Activated CD4-positive, alpha-beta memory T cell treated with anti-CD3 and anti-CD28 coated beads, Interleukin-2, amount 10 ng/mL, durations not matched to agents 7 days and 5 days (primary cell): Measurements from ENCODE around the gene ERG28. TPM values are rescaled to one million over a fixed set of nuclear protein-coding genes. Genes with fewer than 3 reads are reported as not detected.
"Not testable (repeated sequence)": the region's sequence is repeated elsewhere in the genome, so short reads cannot be mapped to it uniquely, and the experiment has no call there.

Experiments used
- CTCF ChIA-PET: fragments of 350-600 bp; sonication (Branson Sonifier 250); formaldehyde crosslinking; loops from one replicate; lab custom pipeline; 2021; ENCODE audit warnings: antibody characterized with exemption, inconsistent platforms; lab: Charles Lee
- POLR2A ChIA-PET: fragments of 350-600 bp; sonication (Branson Sonifier 250); formaldehyde crosslinking; loops from one replicate; lab custom pipeline; 2021; ENCODE audit warnings: antibody characterized with exemption; lab: Charles Lee
- DNase-seq: peaks from one replicate; pipeline ENCODE4 v3.0.0-alpha.2; 2020
- H3K27ac Mint-ChIP-seq: one replicate; pipeline ENCODE4 v1.8.0; 2021; ENCODE audit warnings: mild to moderate bottlenecking, mixed read lengths
- H3K27me3 Mint-ChIP-seq: one replicate; pipeline ENCODE4 v1.8.0; 2021; ENCODE audit warnings: mixed read lengths
- H3K36me3 Mint-ChIP-seq: one replicate; pipeline ENCODE4 v1.8.0; 2021; ENCODE audit warnings: low read depth, mixed read lengths
- H3K4me1 Mint-ChIP-seq: one replicate; pipeline ENCODE4 v1.8.0; 2021; ENCODE audit warnings: mixed read lengths
- H3K4me3 Mint-ChIP-seq: one replicate; pipeline ENCODE4 v1.8.0; 2021; ENCODE audit warnings: mild to moderate bottlenecking, mixed read lengths
- H3K9me3 Mint-ChIP-seq: one replicate; pipeline ENCODE4 v1.8.0; 2021; ENCODE audit warnings: mixed read lengths
- total RNA-seq, 2 experiments: library from RNA; stranded (reverse); gene quantifications; one replicate each; pipeline ENCODE4 v1.2.3, GENCODE V29; 2021

ERG28 gene, protein sequence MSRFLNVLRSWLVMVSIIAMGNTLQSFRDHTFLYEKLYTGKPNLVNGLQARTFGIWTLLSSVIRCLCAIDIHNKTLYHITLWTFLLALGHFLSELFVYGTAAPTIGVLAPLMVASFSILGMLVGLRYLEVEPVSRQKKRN
- total RNA-seq: 10 to 100 TPM; 26.9 to 29.4 TPM

DNA sequence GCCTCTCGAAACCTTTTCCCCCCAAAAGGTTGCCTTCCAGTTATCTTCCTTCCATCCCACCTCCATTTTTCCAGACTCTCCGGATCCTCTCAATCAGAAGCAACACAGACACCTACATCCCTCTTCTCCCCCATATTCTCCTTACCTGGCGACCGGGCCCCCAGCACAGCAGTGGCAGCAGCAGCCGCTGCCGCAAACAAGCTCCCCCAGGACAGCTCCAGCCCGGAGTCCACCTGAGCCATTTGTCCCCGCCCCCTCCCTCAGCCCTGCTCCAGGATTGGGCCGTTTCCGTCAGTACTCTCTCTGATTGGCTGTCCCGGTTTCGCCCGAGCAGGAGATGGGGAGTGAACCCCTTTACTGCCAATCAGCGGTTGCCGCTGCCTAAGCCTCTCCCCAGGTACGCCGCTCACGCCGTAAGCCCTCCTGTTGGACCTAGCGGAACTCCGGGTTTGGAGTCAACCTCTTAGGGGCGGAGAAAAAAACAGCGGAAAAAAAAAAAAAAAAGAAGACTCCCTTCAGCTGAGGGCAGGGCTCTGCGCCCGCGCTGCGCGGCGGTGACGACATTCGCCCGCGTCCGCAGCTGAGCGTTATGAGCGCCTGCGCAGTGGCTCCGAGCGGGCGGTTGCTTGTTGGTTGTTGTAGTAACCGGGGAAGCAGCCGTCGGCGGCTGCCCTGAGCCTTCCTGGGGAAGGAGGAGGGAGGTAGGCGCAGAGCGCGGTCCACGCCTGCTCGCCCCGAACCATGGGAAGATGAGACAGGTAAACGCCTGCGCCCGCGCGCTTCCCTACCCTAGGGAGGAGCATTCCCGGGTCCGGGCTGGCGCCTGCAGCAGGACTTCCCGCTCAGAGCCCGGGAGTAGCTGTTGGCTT, at the start of gene ERG28, which contains the start of gene TTLL5:
TSS of gene ERG28 (minus strand) at position 247 of the 869 bp plus-strand sequence. CDS start 3,374 bp downstream, outside the sequence.
TSS of gene TTLL5 (plus strand) at position 617 of the 869 bp plus-strand sequence. CDS start 1,904 bp downstream, outside the sequence.
- Mint-ChIP-seq H3K4me1 (peaks cover 36% of the 10 kb centered on the region), H3K27me3 (no peaks in the 10 kb centered on the region), H3K4me3 (peak within 1 kb of the TSS; percentile 95), H3K9me3 (no peaks in the 10 kb centered on the region), H3K27ac (peak within 1 kb of the TSS; percentile 90), H3K36me3 (peaks cover 19% of the 10 kb centered on the region)
- ChIA-PET POLR2A (interaction anchor here (0.6 to 1.9 kb wide), 8 partner anchors 9 to 534 kb away, joined by 3 to 6 read pairs (median 4); partner anchors contain the start of genes FLVCR2 and NEK9), CTCF (interaction anchor here (0.8 to 16.1 kb wide), 8 partner anchors 11 to 322 kb away, joined by 3 to 185 read pairs (median 5); partner anchors contain the start of gene FLVCR2)
- peak; percentile 98 for DNase-seq

DNA sequence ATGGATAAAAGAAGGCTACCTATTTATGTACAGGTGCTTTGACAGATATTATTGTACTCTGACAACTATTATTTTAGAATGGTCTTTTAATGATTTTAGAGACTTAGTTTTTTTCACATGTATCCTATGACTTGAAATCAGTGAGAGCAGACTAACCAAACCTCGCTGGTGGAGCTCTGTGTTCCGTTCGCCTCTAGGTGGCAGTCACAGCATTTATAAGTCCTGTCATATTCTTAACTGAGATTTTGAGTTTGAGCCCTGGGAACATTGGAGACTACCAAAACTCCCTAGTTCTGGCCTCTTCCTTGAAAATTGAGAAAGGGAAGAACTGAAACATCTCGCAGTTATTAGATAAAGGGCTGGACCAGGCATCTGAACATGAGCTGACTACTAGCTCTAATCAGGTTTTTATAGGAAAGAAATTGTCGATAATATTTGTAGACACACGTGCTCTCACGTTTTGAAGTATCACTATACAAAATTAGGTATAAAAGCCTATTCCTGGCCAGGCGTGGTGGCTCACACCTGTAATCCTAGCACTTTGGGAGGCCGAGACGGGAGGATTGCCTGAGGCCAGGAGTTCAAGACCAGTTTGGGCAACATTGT, 48.6 kb upstream of the ERG28 start:
- Mint-ChIP-seq H3K4me3 (no peak overlapping the region), H3K27ac (no peak overlapping the region), H3K9me3 (no peaks in the 10 kb centered on the region), H3K27me3 (no peaks in the 10 kb centered on the region), H3K4me1 (no peaks in the 10 kb centered on the region), H3K36me3 (peaks cover 4% of the 10 kb centered on the region)
- peak; percentile 70 for DNase-seq
- ChIA-PET CTCF (interaction anchor here (0.6 to 6.8 kb wide), 38 partner anchors 9 to 643 kb away, joined by 3 to 182 read pairs (median 4); partner anchors contain the start of genes ERG28, IFT43, TGFB3 and TTLL5), POLR2A (interaction anchor here (0.7 to 1.6 kb wide), 3 partner anchors 270 to 276 kb away, joined by 3 to 10 read pairs (median 3); partner anchors contain the start of genes IFT43 and TGFB3)

DNA sequence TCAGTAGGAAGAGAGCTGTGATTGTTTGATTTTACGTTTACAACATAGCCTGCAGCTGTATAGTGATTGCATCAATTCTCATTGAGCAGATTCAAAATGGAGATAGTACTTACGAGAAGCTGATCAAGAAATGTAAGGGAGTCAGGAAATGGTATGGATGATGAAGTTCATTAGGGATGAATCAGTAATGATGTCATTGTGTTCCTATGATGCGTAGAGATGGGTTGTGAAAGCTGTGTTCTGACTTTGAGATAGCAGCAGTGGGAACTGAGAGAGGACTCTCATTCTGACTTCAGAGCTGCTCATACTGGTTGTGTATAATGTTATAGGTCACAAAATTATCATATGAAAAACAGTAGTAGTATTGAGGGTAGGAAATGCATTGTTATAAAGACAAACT, 44.3 kb upstream of the ERG28 start:
- POLR2A ChIA-PET: no interaction called here
- Mint-ChIP-seq H3K27me3 (no peaks in the 10 kb centered on the region), H3K9me3 (no peaks in the 10 kb centered on the region), H3K36me3 (peaks cover 18% of the 10 kb centered on the region), H3K4me3 (no peak overlapping the region), H3K27ac (no peak overlapping the region), H3K4me1 (no peaks in the 10 kb centered on the region)
- DNase-seq: no peak
- CTCF ChIA-PET: interaction anchor here (2.9 kb wide), 1 partner anchor 278 kb away, joined by 12 read pairs; the partner anchor contains the start of gene TGFB3

DNA sequence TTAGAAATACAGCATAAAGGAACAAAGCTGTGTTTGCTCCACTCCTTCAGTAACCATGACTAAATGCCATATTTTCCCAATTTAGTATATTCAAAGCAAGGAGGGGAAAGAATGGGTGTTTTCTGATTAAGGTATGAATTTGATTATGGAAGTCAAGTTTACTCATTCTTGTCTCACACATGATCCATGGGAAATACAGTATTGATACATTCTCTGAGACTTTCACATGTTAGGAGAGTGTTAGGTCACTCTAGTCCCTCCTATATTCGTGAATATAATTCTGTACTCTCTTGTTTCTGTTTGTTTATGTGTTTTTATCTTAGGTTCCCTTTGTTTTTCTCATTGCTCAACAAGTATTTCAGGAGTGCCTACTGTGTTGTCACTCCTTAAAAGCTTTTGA, 42.8 kb upstream of the ERG28 start:
- no peak for DNase-seq
- CTCF ChIA-PET: interaction anchor here (2.9 kb wide), 1 partner anchor 279 kb away, joined by 12 read pairs; the partner anchor contains the start of gene TGFB3
- POLR2A ChIA-PET: no interaction called here
- H3K9me3 Mint-ChIP-seq: no peaks in the 10 kb centered on the region
- H3K4me3 Mint-ChIP-seq: no peak overlapping the region
- H3K4me1 Mint-ChIP-seq: no peaks in the 10 kb centered on the region
- peaks cover 21% of the 10 kb centered on the region for H3K36me3 Mint-ChIP-seq
- H3K27ac Mint-ChIP-seq: no peak overlapping the region
- H3K27me3 Mint-ChIP-seq: no peaks in the 10 kb centered on the region

DNA sequence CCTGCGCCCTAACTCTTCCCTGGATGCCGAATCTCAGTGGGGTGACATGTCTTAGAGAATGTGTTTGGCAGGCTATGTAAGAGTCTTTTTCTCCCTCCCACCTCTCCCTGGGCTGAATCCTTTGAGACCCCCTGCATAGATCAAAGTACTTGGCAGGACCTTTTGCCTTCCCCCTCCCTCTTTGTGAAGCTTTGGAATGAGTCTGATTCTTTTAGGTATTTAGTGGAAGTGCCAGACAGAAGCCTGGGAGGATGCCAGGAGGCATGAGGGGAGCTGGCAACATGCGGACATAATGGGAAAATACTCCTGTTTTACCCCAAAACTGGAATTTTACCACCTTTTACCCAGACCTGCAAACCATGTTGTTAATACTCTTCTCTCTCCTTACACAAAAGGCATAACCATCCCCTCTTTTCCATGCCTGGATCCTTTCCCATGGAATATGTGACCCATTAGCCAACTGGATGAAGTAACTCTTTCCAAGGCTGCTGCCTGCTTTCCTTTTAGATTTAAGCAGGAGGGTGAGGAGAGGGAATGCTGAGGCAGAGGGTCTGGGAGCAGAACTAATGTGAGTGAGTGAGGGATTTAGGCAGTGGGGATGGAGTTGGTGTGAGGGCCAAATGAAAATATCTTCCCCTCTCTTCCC, 42.1 kb upstream of the ERG28 start:
- Mint-ChIP-seq H3K4me1 (no peaks in the 10 kb centered on the region), H3K36me3 (peaks cover 21% of the 10 kb centered on the region)
- CTCF ChIA-PET: interaction anchor here (1.2 to 1.9 kb wide), 3 partner anchors 8 to 279 kb away, joined by 3 to 5 read pairs (median 5); partner anchors contain the start of gene TGFB3

DNA sequence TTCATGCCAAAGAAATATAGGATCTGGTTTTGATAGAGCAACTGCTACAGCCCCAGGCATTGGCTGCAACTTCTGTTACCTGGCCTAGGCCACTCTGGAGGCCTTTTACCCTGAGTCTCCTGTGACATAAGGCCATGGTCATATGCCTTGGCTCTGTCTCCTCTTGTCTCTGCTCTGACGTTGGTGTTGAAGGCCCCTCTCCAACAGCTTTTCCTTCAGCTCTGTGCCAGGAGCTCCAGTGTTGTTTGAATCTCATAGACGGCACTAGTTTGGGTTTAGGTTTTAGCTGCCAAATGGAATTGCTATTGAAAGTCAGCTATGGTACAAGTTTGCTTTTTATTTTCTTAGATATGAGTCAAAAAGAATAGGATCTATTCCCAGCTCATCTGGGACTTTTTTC, 41.4 kb upstream of the ERG28 start:
- Mint-ChIP-seq H3K4me1 (no peaks in the 10 kb centered on the region), H3K9me3 (no peaks in the 10 kb centered on the region), H3K27ac (no peak overlapping the region), H3K36me3 (peaks cover 21% of the 10 kb centered on the region), H3K27me3 (no peaks in the 10 kb centered on the region), H3K4me3 (no peak overlapping the region)
- CTCF ChIA-PET: interaction anchor here (1.2 to 1.9 kb wide), 3 partner anchors 8 to 280 kb away, joined by 3 to 5 read pairs (median 5); partner anchors contain the start of gene TGFB3
- POLR2A ChIA-PET: no interaction called here
- no peak for DNase-seq

More for the DNA sequence above, 42.1 kb upstream of the ERG28 start:
- no peak overlapping the region for H3K4me3 Mint-ChIP-seq
- H3K27ac Mint-ChIP-seq: no peak overlapping the region
- POLR2A ChIA-PET: no interaction called here
- no peaks in the 10 kb centered on the region for H3K9me3 Mint-ChIP-seq
- DNase-seq: no peak
- H3K27me3 Mint-ChIP-seq: no peaks in the 10 kb centered on the region

DNA sequence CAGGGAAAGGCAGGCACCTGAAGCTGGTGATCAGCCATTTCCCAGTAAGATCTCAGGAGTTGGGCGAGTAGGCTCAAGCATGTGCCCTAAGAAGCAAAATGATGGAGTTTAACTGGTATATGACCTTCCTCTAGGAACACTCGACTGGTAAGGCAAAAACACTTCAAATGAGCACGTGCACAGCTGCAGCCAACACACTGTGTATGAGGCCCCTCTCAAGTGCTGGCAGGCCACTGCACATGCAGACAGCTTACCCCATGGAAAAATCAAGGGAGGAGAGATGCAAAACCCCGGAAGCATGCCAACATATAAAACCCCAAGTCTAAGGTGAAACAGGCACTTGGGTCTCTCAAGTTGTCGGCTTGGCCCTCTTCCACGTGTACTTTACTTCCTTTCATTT, 39.6 kb upstream of the ERG28 start:
- H3K4me3 Mint-ChIP-seq: no peak overlapping the region
- H3K27ac Mint-ChIP-seq: no peak overlapping the region
- no peaks in the 10 kb centered on the region for H3K27me3 Mint-ChIP-seq
- ChIA-PET CTCF (no interaction called here), POLR2A (no interaction called here)
- no peaks in the 10 kb centered on the region for H3K9me3 Mint-ChIP-seq
- H3K36me3 Mint-ChIP-seq: peaks cover 26% of the 10 kb centered on the region
- no peak for DNase-seq
- H3K4me1 Mint-ChIP-seq: no peaks in the 10 kb centered on the region

DNA sequence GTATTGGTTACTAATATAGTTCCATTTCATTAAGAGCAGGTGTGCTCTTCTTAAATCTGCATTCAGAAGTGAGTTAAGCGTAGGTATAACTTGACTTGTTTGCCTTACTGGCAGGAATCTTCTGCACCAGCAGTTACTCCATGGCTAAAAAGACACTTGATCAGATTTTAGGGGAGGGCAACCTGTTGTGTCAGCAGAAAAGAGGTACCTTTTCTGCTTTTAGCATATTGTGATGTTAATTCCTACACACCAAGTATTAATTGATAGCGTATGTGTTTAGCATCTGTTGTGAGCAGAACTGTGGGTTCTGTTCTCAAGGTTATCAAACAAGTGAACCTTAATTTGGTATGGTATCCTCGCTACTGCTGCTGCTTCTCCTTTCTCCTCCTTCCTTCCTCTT, 38.7 kb upstream of the ERG28 start:
- Mint-ChIP-seq H3K36me3 (peaks cover 29% of the 10 kb centered on the region), H3K9me3 (peaks cover 3% of the 10 kb centered on the region), H3K27me3 (no peaks in the 10 kb centered on the region), H3K4me3 (no peak overlapping the region), H3K4me1 (no peaks in the 10 kb centered on the region), H3K27ac (no peak overlapping the region)
- CTCF ChIA-PET: no interaction called here
- POLR2A ChIA-PET: no interaction called here
- DNase-seq: no peak

DNA sequence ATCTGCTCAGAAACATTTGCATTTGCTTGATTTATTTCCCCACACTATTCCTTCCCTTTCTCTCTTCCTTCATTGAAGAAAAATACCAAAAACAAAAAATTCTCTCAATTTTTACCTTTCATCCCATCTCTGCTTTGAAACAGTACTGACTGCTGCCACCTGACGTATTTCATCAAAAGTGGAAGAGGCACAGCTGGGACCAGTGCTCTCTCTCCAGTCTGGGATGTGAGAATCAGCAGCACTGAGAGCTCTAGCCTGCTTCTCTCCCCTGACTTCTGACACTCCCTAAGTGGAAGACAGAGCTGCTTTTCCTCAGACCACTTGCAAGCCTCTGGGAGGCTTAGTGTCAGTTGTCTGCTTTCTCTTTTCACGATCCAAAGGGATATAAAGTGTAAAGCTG, 37.2 kb upstream of the ERG28 start:
- CTCF ChIA-PET: interaction anchor here (1.2 kb wide), 1 partner anchor 11 kb away, joined by 3 read pairs; no protein-coding TSS in a partner anchor
- no peak overlapping the region for H3K4me3 Mint-ChIP-seq
- peaks cover 3% of the 10 kb centered on the region for H3K9me3 Mint-ChIP-seq
- peaks cover 38% of the 10 kb centered on the region for H3K36me3 Mint-ChIP-seq
- DNase-seq: no peak
- H3K4me1 Mint-ChIP-seq: no peaks in the 10 kb centered on the region
- POLR2A ChIA-PET: no interaction called here
- H3K27ac Mint-ChIP-seq: no peak overlapping the region
- no peaks in the 10 kb centered on the region for H3K27me3 Mint-ChIP-seq

DNA sequence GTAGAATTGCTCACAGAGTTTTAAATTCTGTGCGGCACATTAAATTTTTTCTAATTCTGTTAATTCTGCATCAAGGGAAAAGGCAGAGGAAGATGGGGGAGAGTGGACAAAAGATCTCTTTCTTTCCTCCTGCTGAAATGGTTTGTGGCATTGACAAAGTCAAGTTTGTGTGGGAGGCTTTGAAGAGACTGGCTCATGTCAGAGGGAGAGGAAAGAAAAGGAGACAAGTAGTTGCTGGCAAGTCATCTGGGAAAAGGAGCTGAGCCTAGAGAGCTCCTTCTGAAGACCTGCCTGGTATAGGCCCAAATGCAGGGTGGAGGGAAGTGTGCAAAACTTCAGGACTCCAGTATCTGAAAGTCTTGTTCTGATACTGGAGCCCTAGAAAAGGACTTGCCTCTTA, 36.7 kb upstream of the ERG28 start:
- Mint-ChIP-seq H3K27ac (no peak overlapping the region), H3K4me1 (no peaks in the 10 kb centered on the region), H3K27me3 (no peaks in the 10 kb centered on the region), H3K4me3 (no peak overlapping the region), H3K36me3 (peaks cover 40% of the 10 kb centered on the region), H3K9me3 (peaks cover 3% of the 10 kb centered on the region)
- ChIA-PET CTCF (no interaction called here), POLR2A (no interaction called here)
- DNase-seq: no peak

DNA sequence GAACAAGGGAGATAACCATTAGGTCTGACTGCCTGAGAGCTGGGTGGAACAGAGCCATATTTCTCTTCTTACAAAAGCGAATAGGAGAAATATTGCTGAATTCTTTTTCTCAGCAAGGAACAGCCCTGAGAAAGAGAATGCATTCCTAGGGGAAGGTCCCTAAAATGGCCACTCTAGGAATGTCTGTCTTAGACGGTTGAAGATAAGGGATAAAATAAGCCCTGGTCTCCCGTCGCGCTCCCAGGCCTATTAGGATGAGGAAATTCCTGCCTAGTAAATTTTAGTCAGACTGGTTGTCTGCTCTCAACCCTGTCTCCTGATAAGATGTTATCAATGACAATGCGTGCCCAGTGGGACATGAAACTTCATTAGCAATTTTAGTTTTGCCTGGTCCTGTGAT, 34.3 kb upstream of the ERG28 start:
- H3K4me3 Mint-ChIP-seq, CTCF ChIA-PET, DNase-seq, H3K4me1 Mint-ChIP-seq, H3K27ac Mint-ChIP-seq, H3K9me3 Mint-ChIP-seq, POLR2A ChIA-PET, H3K27me3 Mint-ChIP-seq: not testable (repeated sequence)
- H3K36me3 Mint-ChIP-seq: peaks cover 41% of the 10 kb centered on the region

DNA sequence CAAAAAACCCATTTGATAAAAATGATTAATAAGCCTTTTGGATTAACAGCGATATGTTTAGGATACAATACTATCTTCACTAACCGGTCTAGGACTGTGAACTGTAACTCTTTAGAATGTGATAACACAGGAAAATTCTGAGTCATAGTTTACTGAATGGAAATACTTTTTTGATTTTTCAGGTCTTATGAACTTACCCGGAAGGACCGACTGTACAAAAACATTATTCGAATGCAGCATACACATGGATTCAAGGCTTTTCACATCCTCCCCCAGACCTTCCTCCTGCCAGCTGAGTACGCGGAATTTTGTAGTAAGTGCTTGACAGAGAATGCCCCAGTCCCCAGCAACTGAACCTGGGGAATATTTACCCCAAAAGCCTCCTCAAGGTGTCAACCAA, 29.3 kb upstream of the ERG28 start:
- POLR2A ChIA-PET: no interaction called here
- Mint-ChIP-seq H3K27ac (no peak overlapping the region), H3K27me3 (no peaks in the 10 kb centered on the region), H3K9me3 (peaks cover 3% of the 10 kb centered on the region), H3K36me3 (peaks cover 41% of the 10 kb centered on the region), H3K4me1 (no peaks in the 10 kb centered on the region), H3K4me3 (no peak overlapping the region)
- CTCF ChIA-PET: no interaction called here
- no peak for DNase-seq
